Renal pelvis (tissue), 4 donors: ENCODE measurements around the gene TBC1D16. TPM values are rescaled to one million over a fixed set of nuclear protein-coding genes. Genes with fewer than 3 reads are reported as not detected.
"Not testable (repeated sequence)": the region's sequence is repeated elsewhere in the genome, so short reads cannot be mapped to it uniquely, and the experiment has no call there.

Experiments used
- DNase-seq: peaks from one replicate; pipeline ENCODE4 v3.0.0-alpha.2; 2013
- polyA plus RNA-seq, 3 donors: library from polyadenylated mRNA; unstranded; fragments of 120-200 nt; gene quantifications; one replicate each; pipeline ENCODE4 v1.2.1, GENCODE V29; 2013; ENCODE audit not compliant: insufficient read length in 3 of 3

TBC1D16 gene
- polyA plus RNA-seq, 3 donors: 32.7 to 44.9 (median 36.6) TPM

DNA sequence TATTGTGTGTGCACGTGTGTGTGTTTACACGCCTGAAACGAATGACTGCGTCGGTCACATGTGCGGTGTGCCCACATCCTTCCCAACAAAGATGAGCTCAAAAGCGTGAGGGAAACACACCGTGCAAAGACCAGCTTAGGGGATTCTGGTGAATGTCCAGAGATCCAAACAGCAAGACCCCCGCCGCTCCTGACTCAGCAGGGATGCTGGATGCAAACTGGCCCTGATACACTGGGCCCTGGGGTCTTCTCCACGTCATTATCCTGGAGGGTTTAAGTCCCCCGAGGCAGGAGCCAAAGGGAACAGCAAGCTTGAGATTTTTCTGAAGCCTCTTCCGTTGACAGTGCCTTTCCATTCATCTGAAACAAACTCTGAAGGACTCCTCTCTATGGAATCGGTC, 59.2 kb downstream of the TBC1D16 start:
- DNase-seq: no peak

DNA sequence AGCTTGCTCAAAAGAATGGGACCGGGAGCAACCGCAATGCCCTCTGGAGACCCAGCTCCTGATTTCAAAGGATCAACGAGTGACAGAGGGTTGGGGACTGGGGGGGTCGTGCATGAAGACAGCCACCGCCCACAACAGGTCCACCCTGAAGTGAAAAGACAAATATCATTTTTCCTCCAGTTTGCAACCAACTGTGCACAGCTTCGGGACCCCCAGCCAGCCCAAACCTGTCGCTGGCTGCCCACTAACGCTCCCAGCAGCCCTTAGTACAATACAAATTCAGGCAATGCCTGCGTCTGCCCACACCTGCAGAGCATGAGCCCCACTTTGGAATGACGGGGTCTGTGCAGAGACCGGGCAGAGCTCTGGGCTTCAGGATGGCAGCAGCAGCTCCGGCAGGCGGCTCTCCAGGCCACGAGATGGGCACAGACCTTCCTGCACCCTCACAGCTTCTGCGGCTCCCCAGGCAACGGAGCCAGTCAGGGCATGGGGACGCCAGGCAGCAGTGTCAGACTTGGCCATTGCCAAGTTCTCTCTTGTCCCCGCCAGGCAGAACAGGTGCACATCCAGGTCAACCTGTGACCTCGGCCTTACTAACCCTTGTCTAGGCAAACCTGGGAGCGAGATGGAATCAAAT, 60.1 kb downstream of the TBC1D16 start:
- DNase-seq: no peak

DNA sequence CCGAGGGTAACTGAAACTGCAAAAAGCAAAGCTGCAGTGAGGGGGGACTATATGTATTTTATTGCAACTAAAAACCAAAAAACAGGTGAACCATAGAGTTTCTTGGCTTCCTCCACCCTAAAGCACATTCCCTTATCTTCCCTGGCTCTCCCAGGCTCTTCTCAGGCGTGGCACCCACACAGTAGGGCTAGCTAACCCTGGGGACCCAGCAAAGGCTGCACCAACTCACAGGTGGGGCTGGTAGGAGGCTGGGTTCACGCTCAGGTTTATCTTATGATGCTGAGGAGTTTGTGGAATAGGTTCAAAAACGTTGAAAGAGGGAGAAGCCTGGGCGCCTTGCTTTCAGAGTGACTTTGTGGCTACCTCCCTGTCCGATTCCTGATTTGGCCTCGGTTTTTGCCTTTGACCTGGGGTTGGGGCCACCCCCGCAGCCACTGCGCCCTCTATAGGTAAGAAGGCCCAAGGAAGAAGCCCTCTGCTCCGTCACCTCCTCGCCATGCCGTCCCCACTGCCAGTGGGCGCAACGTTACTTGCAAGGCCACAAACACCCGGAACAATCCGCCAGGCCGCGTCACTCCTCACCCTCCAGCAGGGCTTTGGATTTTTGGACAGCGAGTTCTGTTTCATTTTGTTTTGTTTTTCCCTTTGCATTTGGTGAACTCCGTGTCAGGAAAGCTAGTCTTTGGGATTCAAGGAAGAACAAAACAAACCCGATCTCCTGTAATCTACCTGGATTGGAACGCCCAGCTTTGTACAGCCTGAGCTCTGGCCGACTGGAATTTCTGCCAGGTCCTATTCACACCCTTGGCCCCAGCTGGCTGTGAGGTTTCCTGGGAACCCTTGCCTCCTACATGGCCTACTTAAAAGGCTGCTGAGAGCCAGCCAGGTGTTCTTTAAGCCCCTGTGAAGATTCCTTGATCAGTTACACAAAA, 60.8 kb downstream of the TBC1D16 start:
- DNase-seq: no peak

DNA sequence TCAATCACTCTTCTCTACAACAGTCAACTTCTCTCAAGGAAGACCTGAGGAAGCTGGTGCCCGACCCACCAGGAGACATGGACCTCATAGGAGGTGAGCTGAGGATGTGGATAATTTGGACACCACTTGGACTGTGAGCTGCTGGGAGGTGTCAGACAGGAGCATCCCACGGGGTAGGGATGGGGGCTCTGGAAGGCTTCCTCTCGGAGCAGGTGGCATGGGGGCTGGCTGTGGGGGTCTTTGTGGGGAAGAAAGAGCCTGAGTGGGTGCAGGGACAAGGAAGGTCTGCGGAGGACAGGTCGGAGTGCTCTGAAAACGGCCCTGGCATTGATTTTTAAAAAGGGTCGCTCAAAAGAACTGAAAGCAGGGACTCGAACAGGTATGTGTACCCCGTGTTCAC, 64.0 kb downstream of the TBC1D16 start:
- DNase-seq: no peak

DNA sequence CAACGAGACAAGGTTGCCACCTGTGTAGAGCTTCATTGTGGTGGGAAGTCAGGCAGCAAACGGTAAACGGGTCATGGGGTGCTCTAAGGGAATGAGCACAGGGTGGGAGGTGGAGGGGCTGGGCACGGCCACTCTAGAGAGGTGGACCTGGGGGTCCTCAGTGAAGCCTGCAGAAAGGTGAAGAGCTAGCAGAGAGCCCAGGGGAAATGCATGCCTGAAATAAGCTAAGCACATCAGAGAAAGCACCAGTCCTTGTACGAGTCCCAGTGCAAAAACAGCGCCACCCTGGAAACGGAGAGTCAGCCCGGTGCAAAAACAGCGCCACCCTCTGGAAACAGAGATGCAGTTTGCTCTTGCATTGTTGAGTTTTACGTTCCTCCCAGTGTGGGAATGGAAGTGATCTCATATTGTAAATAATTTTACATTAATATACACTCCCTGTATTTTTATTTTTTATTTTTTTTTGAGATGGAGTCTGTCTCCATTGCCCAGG, 65.0 kb downstream of the TBC1D16 start:
- no peak for DNase-seq

DNA sequence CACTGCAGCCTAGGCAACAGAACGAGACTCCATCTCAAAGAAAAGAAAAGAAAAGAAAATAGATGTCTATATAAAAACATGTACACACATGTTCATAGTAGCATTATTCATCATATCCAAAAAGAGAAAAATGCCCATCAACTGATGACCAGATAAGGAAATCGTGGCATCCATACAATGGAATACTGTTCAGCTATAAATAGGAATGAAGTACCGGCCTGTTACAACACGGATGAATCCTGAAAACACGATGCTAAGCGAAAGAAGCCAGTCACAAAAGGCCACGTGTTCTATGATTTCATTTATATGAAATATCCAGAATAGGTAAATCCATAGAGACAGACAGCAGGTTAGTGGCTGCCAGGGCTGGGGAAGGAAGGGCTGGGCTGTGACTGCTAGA, 65.8 kb downstream of the TBC1D16 start:
- DNase-seq: no peak

DNA sequence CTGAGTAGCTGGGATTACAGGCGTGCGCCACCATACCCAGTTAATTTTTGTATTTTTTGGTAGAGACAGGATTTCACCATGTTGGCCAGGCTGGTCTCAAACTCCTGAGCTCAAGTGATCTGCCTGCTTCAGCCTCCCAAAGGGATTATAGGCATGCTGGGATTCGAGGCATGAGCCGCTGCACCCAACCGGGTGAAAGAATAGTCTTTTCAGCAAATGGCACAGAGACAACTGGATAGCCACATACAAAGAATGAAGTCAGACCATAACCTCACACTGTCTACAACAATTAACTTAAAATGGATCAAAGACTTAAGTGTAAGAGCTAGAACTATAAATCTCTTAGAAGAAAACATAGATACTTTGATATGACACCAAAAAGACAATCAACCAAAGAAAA, 67.6 kb downstream of the TBC1D16 start:
- no peak for DNase-seq

DNA sequence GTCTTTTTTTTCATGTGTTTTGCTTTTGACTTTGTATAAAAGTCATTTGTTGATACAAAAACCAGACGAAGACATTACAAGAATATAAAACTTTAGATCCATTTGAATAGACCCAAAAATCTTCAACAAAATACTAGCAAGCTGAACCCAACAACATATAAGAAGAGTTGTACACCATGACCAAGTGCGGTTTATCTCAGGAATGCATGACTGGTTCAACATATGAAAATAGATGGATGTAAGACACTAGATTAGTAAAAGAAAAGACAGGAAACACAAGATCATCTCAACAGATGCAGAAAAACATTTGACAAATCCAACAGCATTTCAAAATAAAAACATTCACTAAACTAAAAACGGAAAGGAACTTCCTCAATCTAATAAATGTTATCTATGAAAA, 69.0 kb downstream of the TBC1D16 start:
- DNase-seq: no peak

DNA sequence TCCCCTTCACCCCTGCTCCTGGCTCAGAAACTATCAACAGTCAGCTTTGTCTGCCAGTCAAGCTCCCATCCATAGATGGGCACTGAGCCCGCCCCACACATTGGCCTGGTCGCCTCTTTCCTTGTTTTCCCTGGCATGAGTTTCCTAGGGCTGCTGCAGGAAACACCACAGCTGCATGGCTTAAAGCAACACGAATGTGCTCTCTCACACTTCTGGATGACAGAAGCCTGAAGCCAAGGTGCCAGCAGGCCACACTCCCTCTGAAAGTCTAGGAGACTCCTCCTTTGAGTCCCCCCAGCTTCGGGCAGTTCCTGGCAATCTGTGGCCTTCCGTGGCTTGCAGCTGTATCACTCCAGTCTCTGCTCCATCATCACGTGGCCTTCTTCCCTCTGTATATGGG, 69.9 kb downstream of the TBC1D16 start:
- DNase-seq: no peak

DNA sequence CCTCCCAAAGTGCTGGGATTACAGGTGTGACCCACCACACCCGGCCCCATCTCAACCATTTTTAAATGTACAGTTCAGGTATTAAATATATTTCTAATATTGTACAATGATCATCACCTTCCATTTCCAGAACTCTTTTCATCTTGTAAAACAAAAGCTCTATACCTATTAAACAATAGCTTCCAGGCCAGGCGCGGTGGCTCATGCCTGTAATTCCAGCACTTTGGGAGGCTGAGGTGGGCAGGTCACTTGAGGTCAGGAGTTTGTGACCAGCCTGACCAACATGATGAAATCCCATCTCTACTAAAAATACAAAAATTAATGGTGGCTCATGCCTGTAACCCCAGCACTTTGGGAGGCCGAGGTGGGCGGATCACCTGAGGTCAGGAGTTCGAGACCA, 73.2 kb downstream of the TBC1D16 start:
- not testable (repeated sequence) for DNase-seq

DNA sequence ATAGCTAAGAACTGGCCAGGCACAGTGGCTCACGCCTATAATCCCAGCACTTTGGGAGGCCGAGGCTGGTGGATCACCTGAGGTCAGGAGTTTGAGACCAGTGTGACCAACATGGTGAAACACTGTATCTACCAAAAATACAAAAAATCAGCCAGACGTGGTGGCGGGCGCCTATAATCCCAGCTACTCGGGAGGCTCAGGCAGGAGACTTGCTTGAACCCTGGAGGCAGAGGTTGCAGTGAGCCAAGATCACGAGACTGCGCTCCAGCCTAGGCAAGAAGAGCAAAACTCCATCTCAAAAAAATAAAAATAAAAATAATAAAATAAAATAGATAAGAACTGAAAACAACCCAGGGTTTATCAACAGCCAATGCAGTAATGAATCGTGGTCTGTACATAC, 74.1 kb downstream of the TBC1D16 start:
- not testable (repeated sequence) for DNase-seq

DNA sequence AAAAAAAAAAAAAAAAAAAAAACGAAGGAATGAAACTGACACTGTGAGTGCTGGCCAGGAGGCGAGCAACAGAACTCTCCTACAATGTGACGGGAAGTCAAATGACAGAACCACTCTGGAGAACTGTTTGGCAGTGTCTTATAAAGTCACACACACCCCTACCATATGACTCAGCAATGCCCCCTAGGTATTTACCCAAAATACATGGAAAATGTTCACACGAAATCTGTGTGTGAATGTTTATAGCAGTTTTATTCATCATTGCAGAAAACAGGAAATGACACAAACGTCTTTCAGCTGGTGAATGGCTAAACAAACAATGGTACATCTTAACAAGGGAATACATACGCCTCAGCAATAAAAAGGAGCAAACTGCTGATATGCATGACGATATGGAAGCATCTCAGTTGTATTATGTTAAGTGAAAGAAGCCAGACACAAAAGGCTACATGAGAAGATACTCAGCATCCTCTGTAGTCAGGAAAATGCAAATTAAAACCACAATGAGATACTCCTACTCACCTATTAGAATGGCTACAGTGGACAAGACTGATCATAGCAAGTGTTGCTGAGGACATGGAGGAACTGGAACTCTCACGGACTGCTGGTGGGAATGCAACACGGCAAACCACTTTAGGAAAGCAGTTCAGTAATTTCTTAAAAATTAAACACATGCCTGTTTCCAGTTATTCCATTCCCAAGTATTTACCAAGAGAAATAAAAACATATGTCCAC, 74.7 kb downstream of the TBC1D16 start:
- no peak for DNase-seq

DNA sequence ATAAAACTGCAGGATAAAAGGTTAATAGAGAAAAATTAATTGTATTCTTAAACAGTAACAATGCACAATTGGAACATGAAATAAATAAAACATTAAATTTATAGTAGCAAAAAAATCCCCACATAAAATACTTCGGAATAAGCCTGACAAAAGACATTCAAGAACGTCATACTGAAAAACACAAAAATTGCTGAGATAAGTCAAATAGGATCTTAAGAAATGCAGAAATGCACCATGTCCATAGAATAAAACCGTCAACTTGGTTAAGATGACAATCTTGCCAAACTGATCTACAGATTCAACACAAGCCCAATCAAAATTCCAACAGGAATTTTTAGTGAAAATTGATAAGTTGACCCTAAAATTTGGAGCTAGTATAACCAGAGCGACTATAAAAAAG, 76.6 kb downstream of the TBC1D16 start:
- DNase-seq: no peak

DNA sequence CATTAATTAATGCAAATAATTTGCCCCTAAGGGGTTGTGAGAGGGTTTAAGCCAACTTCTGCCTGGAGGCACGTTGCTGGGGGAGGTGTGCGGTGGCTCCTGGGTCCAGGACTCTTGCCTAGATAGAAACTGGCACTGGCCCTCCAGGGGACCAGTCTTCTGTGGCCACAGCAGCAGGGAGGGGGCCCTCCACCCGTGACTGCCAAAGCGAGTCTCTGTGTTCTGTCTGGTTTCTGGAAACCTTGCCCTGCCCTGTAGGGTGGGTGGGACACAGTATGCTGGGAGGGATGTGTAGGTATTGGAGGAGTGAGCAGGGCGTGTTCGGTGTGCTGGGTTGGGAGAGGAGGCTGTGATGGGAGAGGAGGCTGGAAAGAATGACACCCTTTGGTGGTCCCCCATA, 78.8 kb downstream of the TBC1D16 start:
- no peak for DNase-seq

DNA sequence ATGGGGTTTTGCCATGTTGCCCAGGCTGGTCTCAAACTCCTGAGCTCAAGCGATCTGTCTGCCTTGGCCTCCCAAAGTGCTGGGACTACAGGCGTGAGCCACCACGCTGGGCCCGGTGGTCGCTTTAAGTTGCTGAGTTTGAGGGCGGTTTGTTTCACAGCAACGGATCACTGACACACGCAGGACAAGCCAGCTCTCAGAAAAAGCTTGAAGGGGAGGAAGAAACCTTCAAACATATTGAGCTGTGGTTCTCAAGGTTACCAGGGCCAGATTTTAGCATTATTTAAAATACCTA, 79.3 kb downstream of the TBC1D16 start:
- DNase-seq: not testable (repeated sequence)

DNA sequence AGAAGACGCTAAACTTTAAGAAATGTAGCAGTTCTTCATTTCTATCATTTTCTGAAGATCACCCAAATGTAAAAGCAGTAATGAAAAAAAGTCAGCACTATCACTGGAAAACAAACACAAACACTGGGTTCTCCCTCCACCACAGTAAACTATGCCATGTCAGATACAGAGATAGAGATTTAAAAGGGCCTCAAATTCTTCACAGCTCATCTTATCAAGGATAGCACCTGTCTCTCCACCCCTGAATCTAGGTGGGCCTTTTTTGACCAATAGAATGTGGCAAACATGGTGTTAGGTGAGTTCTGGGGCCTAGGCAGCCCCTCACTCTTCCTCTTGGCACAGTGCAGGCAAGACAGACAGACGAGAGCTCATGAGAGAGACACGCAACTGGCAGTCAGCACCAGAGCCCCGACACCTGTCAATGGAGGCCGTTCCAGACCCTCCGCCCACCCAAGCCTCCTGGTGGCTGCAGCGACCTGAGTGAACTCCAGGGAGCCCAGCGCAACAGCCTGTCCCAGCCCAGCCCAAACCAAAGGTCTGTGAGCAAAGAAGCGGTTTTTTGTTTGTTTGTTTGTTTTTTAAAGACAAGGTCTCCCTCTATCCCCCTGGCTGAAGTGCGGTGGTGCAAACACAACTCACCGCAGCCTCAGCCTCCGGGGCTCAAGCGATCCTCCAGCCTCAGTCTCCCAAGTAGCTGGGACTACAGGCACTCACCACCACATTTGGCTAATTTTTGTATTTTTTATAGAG, 79.8 kb downstream of the TBC1D16 start:
- DNase-seq: no peak

DNA sequence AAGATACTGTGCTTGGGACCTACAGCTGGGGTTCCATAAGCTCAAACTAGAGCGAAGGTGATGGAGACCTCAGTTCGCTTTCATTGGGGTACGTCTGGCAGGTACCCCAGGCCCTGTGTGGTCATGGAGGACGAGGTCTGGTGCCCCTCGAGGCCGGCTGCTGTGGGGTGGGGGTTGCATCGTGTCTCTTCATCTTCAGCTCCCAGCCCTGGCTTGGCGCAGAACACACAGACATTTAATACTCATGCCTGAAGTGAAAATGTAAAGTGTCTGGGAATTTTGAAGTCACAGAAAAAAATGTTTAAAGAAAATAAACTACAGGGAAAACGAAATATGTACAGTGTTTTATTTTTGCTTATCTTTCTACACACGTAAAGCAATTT, 80.5 kb downstream of the TBC1D16 start:
- DNase-seq: no peak

DNA sequence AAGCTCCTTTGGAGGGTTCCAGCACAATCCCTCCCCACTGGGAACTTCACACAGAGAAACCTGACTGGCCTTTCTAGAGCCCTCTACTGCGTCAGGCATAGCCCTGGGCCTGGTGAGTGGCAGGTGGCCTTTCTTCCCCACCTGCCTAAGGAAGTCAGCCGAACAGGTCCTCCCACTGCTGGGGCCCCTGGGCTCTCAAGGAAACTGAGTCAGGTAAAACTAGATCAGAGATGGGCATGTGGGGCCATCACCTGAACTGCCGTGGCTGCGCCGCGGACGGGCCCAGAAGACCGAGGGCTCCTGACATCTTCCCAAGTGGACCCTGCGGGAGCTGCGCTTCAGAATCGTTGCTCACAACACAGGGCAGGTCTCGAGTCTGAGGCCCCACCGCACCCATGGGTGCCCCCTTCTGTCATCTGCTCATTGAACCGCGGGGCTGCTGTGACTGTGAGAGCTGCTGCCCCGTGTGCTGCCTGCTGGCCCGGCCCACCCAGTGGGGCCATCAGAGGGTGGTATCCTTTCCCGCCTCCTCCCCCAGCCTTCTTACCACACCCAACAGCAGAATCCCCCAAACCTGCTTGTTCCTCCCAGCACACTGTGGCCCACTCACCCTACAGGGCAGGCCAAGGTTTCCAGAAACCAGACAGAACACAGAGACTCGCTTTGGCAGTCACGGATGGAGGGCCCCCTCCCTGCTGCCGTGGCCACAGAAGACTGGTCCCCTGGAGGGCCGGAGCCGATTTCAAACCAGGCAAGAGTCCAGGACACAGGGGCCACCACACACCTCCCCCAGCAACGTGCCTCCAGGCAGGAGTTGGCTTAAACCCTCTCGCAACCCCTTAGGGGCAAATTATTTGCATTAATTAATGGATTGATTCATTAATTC, 81.1 kb downstream of the TBC1D16 start:
- no peak for DNase-seq

DNA sequence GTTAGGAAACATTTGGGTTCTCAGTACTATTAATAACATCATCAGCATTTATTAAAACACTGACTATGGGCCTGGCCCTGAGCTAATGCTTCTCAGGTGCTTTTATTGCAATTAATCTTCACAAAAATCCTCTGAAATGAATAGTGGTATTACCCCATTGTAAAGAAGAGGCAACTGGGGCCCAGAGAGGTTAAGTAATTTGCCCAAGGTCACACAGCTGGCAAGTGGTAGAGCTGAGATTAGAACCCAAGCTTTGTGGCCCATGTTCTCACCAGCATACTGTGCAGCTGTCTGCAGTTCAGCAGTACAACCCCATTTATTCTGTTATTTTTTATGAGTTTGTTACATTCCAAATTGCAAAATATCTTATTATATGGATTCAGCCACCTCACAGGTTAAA, 82.3 kb downstream of the TBC1D16 start:
- no peak for DNase-seq

DNA sequence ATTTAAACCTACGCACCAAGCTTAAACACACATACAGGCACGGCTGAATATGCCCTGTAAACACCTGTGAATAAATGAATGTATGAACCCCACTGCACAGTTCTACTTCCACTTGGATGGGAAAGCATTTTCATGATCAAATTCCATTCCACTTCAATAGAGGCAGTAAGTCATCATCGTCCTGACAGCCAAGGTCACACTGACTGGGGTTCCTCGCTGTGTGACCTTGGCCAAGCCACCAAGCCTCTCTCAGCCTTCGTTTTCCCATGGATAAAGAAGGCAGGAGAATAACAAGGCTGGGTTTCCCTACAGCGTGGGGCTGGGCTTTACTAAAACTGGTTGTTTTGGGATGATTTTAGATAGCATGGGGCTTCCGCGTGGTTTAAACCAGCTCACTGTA, 82.8 kb downstream of the TBC1D16 start:
- no peak for DNase-seq

DNA sequence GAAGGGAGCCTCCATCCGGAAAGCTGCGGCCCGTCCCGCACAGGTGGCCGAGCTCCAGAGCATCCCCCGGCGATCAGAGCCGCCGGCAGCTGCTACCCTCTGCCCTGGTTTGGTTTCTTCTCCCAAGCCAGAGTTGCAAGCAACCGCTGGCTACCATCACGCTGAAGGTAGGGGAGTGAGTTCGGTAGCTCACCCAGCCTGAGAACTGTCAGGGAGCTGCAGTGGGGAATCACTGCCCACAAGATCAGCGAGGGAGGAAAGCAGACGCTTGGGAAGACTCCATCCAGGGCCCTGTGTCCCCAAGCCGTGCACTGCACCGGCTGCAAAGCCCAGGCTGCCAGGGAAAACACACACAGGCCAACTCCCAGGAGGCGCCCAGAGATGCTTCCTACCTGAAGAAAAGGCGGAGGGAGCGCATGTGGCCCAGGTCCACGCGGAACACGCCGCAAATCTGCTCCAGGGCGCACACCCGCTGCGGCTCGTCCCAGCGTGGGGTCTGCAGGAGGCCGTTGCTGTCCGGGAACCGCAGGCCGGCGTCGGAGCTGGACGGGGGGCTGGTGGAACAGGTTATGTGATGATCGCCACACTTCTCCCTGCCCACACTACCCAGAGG, 83.3 kb downstream of the TBC1D16 start:
- no peak for DNase-seq
